Measurements from ENCODE around the gene NPLOC4. TPM values are rescaled to one million over a fixed set of nuclear protein-coding genes. Genes with fewer than 3 reads are reported as not detected.

NPLOC4 gene
- total RNA-seq, 1 donor from 2014 or later, result 93.3 TPM

DNA sequence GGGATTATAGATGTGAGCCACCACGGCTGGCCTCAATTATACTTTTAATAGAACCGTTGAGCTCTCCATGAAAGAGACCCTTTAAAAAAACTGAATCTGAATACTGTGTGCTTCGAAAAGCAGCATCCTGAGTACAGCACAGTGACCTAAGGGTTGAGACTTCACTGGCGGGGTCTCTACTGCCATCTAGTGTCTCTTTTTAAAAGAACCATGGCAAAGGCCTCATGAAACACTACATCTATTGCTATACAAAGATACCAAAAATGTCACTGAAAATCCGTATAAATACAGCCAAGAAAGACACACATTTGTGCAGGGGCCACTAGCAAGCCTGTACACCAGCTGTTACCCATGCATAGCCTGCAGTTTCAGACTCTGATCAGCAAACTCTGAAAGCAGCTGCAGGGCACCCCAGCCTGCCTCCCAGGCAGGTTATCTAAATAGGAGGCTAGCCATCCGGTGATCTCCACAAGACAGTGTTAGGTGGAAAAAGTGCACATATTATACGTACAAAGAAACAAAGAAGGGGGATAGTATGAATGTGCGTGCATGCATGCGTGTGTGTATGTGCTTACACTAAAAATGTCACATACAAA lies 35.3 kb downstream of the NPLOC4 start:
- H3K27me3 Mint-ChIP-seq (ENCODE audit: low read depth), result no peaks in the 10 kb centered on the region
- H3K27ac Mint-ChIP-seq, result no peak overlapping the region
- no peak for DNase-seq (ENCODE audit: low spot score in 2 of 2, unreplicated experiment in 2 of 2)
- no peaks in the 10 kb centered on the region for H3K4me1 Mint-ChIP-seq
- H3K36me3 Mint-ChIP-seq, result peaks cover 23% of the 10 kb centered on the region
- no peak overlapping the region for H3K4me3 Mint-ChIP-seq
- H3K9me3 Mint-ChIP-seq, result no peaks in the 10 kb centered on the region
- TF ChIP-seq, protein P1, sequence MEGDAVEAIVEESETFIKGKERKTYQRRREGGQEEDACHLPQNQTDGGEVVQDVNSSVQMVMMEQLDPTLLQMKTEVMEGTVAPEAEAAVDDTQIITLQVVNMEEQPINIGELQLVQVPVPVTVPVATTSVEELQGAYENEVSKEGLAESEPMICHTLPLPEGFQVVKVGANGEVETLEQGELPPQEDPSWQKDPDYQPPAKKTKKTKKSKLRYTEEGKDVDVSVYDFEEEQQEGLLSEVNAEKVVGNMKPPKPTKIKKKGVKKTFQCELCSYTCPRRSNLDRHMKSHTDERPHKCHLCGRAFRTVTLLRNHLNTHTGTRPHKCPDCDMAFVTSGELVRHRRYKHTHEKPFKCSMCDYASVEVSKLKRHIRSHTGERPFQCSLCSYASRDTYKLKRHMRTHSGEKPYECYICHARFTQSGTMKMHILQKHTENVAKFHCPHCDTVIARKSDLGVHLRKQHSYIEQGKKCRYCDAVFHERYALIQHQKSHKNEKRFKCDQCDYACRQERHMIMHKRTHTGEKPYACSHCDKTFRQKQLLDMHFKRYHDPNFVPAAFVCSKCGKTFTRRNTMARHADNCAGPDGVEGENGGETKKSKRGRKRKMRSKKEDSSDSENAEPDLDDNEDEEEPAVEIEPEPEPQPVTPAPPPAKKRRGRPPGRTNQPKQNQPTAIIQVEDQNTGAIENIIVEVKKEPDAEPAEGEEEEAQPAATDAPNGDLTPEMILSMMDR (IDR thresholded peaks at IDR 0.05; ENCODE audit: unreplicated experiment), result peak; percentile 57

DNA sequence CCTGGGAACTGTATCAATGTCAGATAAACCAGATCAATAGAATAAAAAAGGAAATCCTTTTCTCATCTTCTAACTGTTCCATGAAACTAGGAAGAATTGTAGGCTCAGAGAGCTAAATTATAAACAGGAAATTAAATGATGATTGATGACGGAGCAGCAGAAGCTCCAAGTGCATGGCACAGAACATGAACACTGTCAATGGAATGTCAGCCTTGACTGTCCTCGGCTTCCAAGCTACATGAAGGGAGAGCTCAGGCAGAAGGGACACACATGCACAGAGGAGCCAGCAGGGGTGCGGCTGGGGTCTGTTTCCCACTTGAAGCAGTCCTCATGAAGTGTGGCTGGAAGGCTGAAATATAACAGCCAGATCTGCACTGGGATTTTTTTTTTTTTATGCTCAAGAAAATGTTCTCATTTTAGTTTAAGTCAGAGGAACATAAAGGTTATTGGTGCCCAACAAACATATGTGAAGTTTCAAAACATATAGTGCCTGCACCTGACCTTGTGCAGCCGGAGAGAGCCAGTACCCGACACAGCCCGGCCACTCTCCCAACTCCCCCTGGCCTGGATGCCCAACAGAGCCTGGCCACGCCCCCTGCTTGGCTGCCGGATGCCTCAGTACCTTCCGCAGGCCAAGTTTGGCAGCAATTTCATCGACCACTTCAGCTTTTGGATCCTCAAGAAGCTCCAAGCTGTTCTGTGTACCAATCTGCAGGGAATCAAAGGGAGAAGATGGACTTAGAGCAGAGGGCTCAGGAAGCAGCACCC lies 37.0 kb downstream of the NPLOC4 start:
- Mint-ChIP-seq H3K27ac (no peak overlapping the region), H3K9me3 (no peaks in the 10 kb centered on the region), H3K27me3 (ENCODE audit: low read depth) (no peaks in the 10 kb centered on the region), H3K4me1 (no peaks in the 10 kb centered on the region), H3K36me3 (peaks cover 16% of the 10 kb centered on the region), H3K4me3 (no peak overlapping the region)
- no peak for DNase-seq (ENCODE audit: low spot score in 2 of 2, unreplicated experiment in 2 of 2)
- TF ChIP-seq, protein P1 (IDR thresholded peaks at IDR 0.05; ENCODE audit: unreplicated experiment), result no peak

DNA sequence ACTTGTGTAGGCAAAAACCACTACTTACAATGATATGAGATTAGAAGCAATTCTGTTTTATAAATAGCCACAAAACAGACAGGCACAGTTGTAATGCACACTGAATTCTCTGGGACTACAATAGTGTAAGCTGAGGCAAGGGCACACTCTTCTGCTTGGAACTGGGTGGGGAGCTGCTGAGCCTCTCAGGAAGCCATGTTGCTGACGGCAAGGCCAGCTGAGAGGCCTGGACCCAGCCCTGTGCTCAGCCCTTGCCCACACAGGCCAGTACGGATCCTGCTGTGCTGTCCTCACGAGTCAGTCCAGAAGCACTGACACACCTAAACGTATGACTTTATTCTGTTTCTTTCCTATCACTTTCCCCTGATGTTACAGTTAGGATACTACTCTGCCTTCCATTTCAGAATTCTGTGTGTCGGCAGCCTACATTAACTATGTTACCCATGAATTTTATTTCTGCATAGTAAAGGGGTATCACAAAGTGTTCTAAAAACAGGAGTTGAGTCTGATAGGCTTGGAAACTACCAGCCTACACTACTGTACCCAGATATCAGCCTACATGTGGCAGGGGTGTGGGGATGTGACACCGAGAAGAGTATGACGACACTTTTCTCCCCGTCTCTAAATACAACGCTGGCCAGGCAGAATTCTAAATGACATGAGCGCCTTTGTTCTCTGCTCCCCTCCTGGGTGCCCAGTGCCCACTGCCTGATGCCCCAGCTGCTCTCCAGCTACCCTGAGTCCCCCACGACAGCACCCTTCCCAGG lies 43.6 kb downstream of the NPLOC4 start:
- Mint-ChIP-seq H3K9me3 (no peaks in the 10 kb centered on the region), H3K4me3 (no peak overlapping the region), H3K36me3 (peaks cover 30% of the 10 kb centered on the region), H3K4me1 (no peaks in the 10 kb centered on the region), H3K27me3 (ENCODE audit: low read depth) (no peaks in the 10 kb centered on the region), H3K27ac (no peak overlapping the region)
- no peak for DNase-seq (ENCODE audit: low spot score in 2 of 2, unreplicated experiment in 2 of 2)
- TF ChIP-seq, protein P1 (IDR thresholded peaks at IDR 0.05; ENCODE audit: unreplicated experiment), result no peak

DNA sequence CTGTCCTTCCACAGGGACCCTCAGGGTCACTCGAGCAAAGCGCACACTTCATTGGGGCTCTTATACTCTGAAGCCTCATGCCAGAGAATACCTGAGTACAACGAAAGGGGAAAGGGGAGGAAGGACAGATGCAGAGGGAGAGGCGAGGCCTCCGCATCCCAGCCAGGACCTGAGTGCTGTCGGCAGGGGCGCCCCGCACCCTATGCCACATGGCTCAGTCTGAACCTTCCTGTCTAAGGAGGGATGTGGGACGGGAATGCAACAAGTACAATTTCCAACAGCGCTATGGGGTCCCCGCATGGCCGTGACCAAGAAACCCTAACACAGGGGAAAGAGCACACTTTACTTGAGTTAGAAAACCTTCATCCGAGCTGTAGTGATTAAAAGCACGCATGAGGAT lies 44.9 kb downstream of the NPLOC4 start:
- H3K36me3 Mint-ChIP-seq, result peaks cover 32% of the 10 kb centered on the region
- no peaks in the 10 kb centered on the region for H3K4me1 Mint-ChIP-seq
- no peaks in the 10 kb centered on the region for H3K27me3 Mint-ChIP-seq (ENCODE audit: low read depth)
- no peak overlapping the region for H3K27ac Mint-ChIP-seq
- H3K4me3 Mint-ChIP-seq, result no peak overlapping the region
- H3K9me3 Mint-ChIP-seq, result no peaks in the 10 kb centered on the region
- TF ChIP-seq, protein P1 (IDR thresholded peaks at IDR 0.05; ENCODE audit: unreplicated experiment), result no peak
- no peak for DNase-seq (ENCODE audit: low spot score in 2 of 2, unreplicated experiment in 2 of 2)

DNA sequence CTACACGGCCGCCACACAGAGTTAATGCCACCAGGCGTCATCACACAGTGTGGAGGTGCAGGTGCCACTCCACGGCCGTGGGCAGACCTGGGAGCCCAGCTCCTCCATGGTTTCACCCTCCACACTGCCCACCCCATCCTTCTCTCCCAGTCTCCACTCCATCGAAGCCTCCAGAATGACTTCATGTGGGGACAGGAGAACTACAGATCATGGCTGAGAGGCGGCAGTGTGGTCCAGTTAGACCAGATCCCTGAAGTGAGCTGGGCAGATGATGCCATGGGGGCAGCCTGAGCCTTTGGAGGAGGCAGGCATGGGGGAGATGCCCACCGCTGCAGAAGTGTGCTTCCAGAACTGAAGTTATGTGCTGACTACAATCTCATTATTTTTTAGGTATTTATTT lies 46.8 kb downstream of the NPLOC4 start:
- Mint-ChIP-seq H3K9me3 (no peaks in the 10 kb centered on the region), H3K36me3 (peaks cover 43% of the 10 kb centered on the region)

More for the DNA sequence above, 46.8 kb downstream of the NPLOC4 start:
- Mint-ChIP-seq H3K27ac (no peak overlapping the region), H3K27me3 (ENCODE audit: low read depth) (no peaks in the 10 kb centered on the region), H3K4me1 (no peaks in the 10 kb centered on the region), H3K4me3 (no peak overlapping the region)
- TF ChIP-seq, protein P1 (IDR thresholded peaks at IDR 0.05; ENCODE audit: unreplicated experiment), result no peak
- DNase-seq (ENCODE audit: low spot score in 2 of 2, unreplicated experiment in 2 of 2), result no peak

Data from mesothelial cell of epicardium (in vitro differentiated cells).